Measurements from ENCODE around the gene CMBL.
"Not testable (repeated sequence)": the region's sequence is repeated elsewhere in the genome, so short reads cannot be mapped to it uniquely, and the experiment has no call there.

The CMBL gene

DNA sequence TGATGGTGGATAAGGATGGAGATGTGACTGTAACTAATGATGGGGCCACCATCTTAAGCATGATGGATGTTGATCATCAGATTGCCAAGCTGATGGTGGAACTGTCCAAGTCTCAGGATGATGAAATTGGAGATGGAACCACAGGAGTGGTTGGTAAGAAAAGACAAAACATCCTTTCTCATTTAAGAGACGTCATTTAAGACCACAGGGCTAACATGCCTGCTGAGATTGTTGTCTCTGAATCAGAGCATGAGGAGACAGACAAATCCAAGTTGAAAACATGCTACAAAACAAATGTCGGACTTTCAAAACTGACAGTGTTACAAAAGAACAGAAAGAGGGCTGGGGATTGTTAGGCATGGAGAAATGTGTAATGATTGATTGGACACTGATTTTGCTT, 53.0 kb downstream of the CMBL start:
- no peak for FAIRE-seq

DNA sequence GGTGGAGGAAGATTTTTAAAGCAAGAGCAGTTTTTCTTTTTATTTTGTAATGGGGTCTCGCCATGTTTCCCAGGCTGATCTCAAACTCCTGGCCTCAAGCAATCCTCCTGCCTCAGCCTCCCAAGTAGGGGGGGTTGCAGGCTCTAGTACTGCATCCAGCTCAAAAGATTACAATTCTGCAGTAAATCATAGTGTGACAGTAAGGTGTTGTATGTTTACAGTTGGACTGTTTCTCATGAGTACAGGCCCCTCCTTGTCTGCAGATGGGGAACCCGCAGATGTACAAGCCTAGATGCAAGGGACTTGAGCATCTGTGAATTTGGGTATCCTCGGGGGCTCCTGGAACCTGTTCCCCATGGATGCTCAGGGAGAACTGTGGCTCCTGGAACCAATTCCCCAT, 54.3 kb downstream of the CMBL start:
- no peak for FAIRE-seq

DNA sequence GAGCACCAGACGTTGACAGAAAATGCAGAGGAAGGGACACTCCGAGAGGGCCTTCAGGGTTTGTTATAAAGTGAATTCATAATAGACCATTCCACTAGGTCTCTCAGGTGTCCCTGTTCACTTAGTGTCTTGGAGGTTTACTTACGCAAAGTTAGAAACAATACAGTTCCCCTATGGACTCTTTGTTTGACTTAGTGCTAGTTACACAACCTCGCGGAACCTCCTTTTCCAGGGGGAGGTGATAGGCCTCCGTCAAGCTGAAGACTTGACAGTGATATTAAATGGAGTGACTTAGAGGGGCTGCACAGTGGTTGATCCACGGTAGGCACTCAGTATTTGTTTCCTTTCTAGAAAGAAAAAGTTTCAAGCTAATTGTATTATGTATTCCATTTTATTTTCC, 56.3 kb downstream of the CMBL start:
- FAIRE-seq: no peak

DNA sequence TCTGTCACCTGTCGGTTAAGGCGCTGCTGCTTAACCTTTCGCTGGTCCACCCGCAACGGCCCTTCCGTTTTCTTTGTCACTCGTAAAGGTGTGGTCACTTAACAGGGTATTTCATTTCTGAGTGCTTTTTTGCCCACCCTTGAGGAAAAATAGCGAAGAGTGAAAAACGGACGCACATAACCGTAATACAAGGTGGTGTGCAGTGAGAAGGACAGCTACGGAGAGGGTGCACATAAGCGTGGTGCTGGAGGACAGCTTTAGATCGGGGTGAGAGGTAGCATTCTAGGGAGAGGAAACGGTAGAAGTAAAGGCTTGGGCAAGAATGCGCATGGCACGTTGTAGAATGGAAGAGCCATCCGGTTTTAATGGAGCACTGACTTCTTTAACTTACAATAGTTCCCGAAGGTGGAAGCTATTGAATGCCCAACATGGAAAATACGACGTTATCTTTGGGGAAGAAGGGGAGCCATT, 56.9 kb downstream of the CMBL start:
- no peak for FAIRE-seq

DNA sequence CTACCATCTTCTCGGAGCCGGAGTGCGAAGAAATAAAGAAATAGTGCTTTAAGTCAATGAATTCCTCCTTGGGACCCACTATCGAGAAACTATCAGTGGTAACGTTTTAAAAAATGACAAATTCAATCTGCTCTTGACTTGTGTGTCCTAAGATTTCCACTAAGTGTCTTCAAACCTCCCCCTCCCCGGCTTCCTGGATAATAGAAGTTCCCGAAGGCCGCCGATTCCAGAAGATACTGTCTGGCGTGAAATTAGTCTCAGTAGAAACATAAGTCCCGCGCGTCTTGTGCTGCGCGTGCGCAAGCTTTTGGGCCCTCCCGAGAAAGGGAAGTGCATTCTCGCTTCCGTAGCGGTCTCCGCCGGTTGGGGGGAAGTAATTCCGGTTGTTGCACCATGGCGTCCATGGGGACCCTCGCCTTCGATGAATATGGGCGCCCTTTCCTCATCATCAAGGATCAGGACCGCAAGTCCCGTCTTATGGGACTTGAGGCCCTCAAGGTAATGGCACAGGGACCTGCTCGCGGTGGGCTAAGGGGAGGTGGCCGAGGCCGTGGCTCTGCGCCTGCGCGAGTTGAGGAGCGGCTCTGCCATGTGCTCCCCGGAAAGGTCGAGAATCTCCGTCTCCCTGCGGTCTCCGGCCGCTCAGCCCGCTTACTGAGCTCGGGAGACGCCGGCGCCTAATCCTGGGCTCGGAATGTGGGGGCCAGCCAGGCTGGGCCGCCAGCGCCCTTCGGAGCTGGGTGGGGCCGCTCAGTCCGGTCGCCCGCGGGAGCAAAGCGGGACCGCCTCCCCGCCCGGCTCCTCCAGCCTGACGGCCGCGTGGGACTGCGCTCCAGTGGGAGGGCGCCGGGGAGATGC, 57.5 kb downstream of the CMBL start, which contains the start of gene CCT5:
CCT5 (plus strand) TSS at position 333 of the 858 bp plus-strand sequence; CDS start at position 394, 61 bp downstream.
- no peak for FAIRE-seq

DNA sequence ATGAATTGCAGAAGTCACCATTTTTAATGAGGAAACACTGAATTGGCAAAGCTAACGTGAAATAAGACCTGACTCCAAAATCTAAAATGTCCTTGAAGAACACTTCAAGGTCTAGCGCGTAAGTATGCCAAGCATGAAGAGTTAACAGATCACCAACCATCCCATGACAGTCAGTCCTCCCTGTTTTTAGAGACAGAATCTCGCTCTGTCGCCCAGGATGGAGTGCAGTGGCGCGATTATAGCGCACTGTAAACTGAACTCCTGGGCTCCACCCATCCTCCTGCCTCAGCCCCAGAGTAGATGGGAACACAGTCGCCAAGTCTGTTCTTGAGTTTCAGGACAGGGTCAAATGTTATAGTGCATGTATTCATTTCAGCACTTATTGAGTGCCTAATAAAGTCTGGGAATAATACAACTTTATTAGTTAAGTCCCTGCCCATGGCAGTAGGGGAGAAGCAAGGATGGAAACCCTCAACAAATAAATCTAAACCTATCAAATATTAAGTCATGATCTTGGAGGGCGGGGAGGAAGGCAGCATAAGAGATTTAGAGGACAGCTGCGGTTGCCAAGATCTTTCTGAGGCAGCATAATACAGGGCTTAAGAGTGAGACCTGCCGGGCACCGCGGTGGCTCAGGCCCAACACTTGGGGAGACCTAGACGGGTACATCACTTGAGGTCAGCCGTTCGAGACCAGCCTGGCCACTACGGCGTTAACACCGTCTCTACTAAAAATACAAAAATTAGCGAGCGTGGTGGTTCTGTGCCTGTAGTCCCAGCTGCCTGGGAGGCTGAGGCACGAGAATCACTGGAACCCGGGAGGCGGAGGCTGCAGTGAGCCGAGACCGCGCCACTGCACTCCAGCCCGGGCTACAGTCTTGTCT, 59.1 kb downstream of the CMBL start:
- FAIRE-seq: no peak

DNA sequence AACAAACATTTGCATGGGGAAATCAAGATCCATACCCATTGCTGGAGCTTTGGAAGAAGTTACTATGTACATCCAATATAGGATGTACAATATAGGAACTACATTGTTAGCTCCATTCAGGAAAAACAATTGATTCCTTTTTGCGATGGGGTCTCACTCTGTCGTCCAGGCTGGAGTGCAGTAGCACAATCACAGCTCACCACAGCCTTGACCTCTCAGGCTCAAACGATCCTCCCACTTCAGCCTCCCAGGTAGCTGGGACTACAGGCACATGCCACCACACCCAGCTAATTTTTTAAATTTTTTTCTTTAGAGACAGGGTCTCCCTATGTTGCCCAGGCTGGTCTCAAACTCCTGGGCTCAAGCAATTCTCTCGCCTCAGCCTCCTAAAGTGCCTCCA, 60.5 kb downstream of the CMBL start:
- FAIRE-seq: not testable (repeated sequence)

DNA sequence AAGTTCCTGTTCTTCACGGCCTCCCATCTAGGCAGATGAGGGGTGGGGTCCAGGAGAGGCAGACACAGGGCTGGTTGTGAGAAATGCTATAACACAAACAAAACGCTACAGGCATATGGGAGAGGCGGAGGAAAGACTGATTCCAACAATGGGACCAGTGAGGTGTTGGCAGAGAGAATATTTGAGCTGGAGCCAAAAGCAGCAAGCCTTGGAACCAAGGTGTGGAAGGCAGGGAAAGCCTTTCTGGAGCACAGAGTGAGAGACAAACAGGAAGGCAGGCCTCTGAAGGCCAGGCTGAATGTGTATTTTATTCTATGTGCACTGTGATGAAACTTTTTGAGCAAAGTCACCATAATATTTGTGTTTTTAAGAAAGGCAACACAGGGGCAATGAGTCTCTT, 60.9 kb downstream of the CMBL start:
- no peak for FAIRE-seq

DNA sequence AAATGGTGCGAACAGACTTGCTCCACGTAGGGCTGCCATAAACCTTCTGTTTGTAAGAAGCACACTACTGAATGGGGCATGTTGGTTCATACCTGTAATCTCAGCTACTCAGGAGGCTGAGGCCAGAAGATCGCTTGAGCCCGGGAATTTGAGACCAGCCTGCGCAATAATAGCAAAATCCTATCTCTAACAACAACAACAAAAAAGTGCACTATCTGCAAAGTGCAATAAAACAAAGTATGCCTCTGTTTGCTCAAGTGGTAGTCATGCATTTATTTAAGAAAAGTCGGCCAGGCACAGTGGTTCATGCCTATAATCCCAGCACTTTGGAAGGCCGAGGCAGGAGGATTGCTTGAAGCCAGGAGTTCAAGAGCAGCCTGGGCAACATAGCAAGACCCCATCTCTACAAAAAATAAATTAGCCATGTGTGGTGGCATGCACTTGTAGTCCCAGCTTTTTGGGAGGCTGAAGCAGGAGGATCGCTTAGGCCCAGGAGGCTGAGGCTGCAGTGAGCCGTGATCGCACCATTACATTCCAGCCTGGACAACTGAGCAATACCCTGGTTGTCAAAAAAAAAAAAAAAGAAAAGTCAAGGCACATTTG, 63.3 kb downstream of the CMBL start:
- FAIRE-seq: no peak

DNA sequence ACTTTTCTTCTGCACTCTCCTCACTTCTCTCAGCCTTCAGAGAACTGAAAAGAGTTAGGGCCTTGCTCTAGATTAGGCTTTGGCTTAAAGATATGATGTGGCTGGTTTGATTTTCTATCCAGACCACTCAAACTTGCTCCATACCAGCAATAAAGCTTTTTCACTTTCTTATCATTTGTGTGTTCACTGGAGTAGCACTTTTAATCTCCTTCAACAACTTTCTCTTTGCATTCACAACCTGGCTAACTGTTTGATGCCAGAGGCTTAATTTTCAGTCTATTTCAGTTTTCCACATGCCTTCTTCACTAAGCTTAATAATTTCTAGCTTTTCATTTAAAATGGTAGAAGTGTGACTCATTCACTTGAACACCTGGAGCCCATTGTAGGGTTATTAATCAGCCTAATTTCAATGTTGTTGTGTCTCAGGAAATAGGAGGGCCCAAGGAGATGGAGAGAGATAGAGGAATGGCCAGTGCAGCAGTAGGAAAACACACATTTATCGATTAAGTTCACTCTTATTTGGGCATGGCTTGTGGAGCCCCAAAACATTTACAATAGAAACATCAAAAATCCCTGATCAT, 64.0 kb downstream of the CMBL start:
- no peak for FAIRE-seq

DNA sequence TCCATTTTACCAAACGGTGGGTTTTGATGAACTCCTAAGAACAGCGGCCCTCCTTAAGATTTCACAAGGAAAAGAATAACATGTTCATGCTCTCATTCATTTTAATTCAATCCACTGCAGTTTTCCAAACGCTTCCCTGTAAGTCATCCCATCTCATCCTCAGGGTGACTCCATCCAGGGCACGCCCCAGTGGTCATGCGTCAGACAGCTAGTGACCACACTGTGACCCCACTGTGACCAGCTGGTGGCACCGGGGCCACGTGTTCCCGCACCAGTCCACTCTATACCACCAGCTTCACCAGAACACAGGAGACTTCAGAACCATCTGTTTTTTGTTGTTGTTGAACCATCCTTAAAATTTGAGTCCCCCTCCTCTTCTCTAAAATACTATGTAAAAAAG, 72.4 kb downstream of the CMBL start:
- FAIRE-seq: no peak

DNA sequence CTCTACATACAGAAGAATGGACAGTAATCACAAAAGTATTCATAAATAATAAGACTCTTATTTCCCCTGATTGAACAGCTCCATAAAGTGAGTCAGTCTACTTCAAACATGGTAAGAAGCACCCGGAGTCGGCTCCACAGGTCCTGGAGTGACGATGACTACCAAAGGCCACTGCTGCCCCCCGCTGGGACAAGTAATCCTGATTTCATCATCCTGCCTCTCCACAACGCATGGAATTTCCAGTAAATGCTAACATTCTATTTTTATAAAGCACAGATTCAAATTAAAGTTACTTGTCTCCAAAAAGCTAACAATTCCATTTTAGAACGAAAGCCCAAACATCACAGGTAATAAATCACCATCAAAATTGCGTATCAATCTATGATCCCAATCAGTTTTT, 74.2 kb downstream of the CMBL start:
- FAIRE-seq: no peak

DNA sequence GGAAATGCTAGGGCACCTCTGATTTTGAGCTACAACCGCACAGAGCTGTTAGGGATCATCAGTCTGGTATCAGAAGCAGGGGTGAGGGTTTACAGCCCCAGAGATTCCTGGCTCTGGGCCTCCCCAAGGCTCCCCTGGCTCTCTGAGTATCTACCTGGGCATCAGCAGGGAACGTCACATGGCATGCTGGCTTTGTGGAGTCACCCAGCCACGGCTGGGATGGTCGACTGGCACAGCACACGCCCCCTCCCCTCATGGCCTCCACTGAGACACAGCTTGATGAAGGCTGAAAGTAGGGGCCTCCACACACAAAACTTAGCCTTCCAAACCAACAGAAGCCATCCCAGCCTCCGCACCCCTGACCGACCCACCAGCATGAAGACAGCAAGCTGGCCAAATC, 74.7 kb downstream of the CMBL start:
- no peak for FAIRE-seq

DNA sequence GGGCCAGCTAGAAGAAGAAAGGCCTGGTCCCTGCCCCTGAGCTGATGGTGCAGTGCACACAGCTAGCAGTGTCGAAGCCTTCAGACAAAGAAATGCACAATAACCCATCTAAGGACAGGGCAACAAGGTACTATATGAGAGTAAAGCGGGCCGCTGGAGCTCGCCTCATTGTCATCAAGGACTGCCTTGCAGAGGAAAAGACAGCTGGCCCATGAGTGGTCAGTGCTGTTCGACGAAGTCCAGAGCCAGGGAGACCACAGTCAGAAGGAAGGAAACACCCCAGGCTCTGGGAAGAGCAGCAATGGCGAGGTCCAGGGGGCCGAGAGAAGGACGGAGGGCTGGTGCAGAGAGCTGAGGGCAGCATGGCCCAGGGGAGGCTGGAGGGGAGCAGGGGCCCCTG, 75.3 kb downstream of the CMBL start:
- no peak for FAIRE-seq

DNA sequence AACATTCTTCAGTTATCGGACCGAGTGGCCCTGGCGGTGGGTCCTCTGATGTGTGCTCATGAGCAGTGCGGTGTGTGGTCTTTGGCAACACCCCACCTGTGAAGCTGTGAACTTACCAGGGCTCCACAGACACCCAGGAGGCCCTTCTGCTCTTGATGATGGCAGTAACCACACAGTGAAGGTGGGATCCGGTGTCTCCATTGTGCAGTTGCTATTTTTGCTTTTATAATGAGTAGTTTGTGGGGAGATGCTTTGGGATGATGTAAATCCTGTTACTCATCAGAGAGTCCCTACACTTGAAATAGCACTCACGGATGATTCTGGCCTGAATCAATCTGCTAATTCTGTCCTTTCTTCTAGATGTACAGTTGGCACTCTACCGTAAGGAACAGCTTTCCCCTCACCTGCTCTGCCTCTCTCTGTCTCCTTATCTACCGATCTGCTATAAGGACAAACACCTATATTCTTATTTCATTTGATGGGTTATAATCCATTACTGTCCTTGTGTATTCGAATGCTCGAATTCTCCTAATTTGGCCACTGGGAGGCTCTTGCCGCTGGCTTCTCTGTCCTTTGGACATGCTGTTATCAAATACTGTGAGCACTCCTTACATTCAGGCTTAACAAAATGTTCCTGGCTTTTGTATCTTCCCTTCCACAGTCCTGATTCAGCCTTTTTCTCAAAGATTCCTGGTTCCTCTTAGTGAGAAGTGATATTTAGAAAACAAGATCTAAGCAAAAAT, 78.2 kb downstream of the CMBL start:
- FAIRE-seq: no peak

DNA sequence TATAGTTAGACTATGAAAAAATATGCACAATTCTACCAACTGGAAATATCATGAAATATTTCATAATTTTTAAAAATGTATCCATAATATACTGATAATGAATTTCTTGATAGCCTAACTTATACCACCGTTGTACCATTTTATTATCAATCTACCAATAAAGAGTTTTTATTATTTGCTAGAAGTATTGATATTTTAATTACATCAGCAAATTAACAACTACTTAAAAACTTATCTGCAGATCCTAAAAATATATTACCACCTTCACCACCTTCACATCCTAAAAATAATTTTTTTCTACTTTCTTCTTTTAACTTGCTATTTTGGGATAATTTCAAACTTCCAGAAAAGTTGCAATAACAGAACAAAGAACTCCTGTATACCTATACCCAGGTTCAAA, 79.4 kb downstream of the CMBL start:
- no peak for FAIRE-seq

Measured in colon (tissue), 2 donors.